Activated CD4-positive, alpha-beta T cell treated with anti-CD3 and anti-CD28 coated beads, Interleukin-2, amount 50 U/mL, for 24 hours (primary cell): Measurements from ENCODE around the gene ZNRF2.
A peak's percentile ranks its signal among the peaks of the same experiment; 100 is the strongest.

ENCODE experiments used
- DNase-seq, 2 donors: peaks; one replicate each; pipeline ENCODE4 v3.0.0-alpha.2; 2020; ENCODE audit warnings: low read depth in 1 of 2, low spot score in 1 of 2

Gene ZNRF2

DNA sequence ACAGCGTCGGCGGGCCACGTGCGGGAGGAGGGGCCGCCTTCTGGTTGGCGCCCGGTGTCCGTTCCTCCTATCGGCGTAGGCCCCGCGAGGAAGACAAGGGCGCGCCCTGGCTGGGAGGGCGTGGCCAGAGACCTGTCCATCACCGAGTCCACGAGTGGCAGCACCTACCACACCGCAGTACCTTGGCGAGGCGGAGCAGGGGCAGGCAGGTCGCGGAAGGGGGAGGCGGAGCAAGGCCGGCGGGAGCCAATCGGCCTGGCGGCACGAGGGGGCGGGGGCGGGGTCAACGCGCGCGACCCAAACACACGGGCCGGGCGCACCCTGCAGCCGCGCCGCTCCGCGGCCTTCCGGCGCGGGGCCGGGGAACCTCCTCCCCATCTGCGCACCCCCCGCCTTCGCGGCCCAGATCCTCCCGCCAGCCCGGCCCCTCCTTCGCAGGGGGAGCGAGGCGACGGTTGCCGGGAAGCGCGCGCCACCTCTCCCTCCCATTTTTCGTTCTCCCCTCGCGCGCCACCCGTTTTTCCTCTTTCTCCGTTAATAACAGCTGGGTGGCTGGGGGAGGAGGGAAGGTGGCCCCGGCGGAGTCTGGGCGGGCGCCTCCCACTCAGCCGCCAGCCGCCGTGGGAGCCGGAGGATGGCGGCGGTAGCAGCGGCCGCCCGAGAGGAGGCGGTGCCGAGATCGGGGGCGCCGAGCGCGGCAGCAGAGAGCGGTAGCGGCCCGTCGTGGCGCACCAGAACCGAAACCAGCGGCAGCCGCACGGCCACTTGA, at the start of gene ZNRF2:
TSS of gene ZNRF2 (plus strand) at position 300 of the 769 bp plus-strand sequence. CDS start 761 bp downstream, outside the sequence.
- DNase-seq, result peak; percentile 94 to 97

DNA sequence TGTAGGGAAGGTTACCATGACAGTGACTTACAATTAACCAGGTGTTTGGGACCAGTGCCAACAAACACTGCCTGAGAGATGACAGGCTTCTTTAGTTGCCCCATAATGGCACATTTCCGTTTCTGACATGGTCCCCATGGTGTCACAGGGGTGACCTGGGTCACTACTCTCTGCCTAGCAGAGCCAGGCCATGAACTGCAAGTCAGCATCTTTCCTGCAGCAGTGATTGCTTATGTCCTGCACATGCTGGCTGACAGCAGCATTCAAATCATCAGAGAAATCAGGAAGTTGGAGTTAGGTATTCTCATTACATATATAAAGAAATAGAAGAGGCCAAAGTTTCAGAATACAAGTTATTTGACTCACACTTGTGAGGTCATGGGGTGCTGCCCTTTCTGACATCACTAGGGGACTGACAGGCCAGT, 47.1 kb upstream of the ZNRF2 start:
- no peak for DNase-seq

DNA sequence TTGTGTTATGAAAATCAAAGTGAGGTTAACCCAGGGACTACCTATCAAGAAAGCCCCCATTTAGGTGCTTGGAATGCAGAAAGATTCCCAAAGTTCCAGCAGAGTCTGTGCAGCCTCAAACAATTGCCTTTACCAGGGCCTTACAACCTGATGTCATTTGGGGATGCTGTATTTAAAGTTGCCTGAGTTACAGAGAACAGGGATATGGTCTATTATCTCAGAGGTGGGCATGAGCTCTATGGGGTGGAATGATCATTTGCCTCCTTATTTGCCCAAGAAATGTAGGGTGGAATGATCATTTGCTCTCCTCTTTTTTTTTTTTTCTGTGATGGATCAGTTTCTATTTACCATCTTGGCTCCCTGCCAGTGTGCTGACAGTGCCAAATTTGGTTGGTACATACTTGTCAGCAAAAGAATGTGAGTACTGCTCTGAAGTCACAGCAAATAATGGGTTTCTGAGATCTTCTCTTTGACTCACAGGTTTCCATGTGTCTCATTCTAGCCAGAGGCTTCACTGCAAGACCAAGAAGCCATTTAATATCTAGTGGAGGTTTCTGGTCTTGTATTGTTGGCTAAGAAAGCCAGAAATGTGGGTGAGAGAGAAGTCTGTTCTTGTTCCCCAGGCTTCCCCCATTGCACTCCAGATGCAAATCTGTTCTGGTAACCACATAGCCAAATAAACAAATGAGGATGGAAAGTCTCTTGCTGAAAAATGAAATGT, 45.5 kb upstream of the ZNRF2 start:
- no peak for DNase-seq

DNA sequence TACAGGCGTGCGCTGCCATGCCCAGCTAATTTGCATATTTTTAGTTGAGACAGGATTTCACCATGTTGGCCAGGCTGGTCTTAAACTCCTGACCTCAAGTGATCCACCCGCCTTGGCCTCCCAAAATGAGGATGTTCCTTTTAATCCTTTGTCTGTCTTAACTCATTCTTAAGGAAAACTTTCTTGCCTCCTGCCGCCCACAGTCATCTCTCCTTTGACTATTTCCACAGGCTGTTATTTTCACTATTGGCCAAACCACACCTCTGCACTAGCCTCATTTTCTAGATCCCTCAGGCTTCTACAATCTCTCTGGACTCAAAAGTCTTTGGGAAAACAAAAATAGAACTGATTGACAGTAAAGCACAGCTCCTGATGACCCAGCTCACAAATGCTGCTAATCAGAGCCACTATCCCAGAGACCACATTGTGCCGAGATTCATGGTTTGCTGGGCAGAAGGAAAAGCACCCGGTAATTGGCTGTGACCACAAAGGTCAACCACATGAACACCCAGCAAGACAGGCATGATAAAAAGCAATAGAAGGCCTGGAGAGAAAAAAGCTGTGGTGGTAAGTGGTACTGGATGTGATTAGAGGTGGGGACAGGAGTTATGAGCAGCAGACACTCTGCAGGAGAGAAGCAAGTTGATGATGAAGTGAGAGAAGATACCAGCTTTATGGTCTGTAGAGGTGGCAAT, 44.1 kb upstream of the ZNRF2 start:
- no peak for DNase-seq

DNA sequence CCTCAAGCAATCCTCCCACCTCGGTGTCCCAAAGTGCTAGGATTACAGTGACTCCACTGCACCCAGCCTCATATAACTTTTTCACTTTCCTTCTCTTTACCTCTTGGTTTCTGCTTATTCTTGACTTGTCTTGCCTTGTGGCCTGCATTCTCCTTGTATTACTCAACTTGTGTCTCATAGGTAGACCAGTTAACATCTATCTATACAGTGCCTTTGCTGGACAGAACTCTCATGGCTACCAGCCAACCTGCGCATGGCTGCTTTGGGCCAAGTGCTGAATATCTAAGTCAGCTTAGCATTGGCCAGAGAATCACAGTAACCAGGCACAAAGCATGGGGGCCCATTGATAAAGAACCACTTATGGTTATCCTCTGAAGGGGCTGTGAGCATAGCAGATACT, 42.6 kb upstream of the ZNRF2 start:
- no peak for DNase-seq

DNA sequence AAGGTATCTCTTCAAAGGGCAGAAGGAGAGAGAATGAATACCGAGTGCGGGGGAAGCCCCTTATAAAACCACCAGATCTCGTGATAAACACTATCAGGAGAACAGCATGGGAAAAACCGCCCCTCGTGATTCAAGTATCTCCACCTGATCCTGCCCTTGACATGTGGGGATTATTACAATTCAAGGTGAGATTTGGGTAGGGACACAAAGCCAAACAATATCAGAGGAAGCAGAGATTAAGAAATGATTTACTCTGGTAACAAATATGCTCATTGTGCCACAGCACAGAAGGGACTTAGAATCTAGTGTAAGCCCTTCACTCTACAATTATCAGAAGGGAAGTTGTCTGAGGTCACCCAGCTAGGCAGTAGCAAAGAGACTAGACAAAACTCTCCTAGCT, 40.1 kb upstream of the ZNRF2 start:
- no peak for DNase-seq

- DNase-seq, result no peak
Observed at GRCh38 chr7:30245913-30246312, 38.5 kb upstream of the ZNRF2 start.

- no peak for DNase-seq
Observed at GRCh38 chr7:30246392-30246791, 38.0 kb upstream of the ZNRF2 start.

GRCh38 chr7:30247541-30248401, 36.6 kb upstream of the ZNRF2 start:
- no peak for DNase-seq

GRCh38 chr7:30249316-30249715, 35.1 kb upstream of the ZNRF2 start:
- DNase-seq, result no peak

GRCh38 chr7:30249986-30250774, 34.2 kb upstream of the ZNRF2 start:
- DNase-seq, result no peak

DNA sequence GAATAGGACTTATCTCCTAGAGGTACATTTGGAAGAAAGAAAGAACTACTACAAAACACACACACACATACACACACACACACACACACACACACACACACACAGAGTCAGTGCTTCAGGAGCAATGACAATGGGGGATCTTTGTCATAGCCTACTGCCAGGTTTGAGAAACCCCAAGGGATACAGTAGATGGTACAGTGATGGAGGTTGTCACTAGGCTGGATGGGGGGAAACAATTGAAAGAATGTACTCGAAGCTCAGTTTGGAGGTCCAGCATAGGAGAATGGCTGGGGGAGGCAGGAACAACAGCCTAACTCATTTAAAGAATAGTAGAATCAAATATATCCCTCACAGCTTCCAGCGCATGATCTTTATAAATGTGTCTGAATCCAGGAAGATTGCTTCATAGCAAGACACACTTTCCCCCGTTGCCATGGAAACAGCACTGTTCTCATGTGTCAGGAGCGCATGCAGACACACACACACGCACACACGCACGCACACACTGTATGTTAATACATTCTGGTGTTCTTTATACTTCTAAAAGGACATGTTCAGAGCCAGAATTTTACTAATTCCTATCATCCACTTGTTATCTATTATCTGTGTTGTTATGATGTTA, 32.6 kb upstream of the ZNRF2 start:
- DNase-seq, result no peak

GRCh38 chr7:30252885-30253795, 31.3 kb upstream of the ZNRF2 start:
- DNase-seq, result no peak

DNA sequence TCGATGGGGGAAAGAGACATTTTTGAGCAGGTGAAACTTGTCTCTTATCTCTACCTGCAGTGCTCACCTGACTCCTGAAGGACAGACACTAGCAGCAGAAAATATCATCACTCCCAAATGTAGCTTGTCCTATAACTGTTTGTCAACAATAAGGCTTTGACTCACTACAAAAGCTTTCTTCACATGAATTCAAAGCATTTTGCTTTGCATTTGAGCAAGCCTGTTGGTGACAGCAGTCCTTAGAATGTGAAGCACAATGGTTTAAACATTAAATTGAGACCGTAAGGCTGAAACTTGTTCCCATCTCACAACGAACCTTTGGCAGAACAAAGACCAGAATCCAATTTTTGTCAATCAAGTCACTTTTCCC, 30.6 kb upstream of the ZNRF2 start:
- DNase-seq, result no peak

DNA sequence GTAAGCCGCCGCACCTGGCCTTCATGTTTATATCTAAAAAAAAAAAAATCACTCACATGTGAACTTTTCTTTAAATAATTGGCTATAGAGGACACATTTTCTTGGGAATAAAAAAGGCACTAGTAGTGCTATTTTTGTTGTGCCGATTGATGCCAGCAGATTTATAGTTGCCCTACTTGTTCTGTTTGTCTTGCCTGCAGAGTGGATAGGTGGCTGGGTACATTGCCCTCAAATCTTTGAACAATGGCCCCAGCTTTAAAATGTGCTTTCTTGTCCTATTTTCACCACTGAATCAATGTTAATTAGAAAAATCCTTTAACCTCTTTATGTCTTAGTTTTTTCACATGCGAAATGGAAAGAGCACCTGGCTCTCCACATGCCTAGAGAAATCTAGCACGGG, 30.1 kb upstream of the ZNRF2 start:
- DNase-seq, result no peak

- DNase-seq, result no peak
Observed at GRCh38 chr7:30254717-30255063, 29.7 kb upstream of the ZNRF2 start.

DNA sequence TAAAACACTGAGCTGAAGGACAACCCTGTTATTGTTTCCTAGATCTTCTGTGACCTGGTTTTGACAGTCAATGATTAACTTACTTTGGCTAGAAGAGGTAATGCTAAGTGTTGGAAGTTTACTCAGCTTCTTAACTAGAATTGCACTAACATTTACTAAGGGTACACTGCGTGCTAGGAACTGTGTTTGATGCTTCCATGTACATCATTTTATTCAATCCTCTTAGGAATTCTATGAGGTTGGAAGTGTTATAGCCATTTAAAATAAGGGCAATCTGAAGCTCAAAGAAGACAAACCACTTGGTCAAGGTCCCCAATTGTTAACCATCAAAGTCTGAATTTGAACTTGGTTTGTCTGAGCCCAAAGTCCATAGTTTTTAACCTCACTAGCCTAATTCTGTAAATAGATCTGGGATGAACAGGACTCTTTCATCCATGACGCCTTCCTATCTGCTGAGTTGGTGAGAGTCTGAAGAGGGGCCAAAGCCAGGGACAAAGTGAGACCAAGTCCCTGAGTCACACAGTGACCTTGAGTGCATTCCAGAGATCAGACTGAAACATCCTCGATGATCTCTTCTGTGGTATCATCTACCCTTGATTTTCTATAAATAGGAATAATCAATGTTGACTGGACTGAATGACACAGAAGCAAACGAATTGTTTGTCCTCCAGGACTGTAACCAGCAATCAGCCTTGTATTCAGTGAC, 29.2 kb upstream of the ZNRF2 start:
- no peak for DNase-seq

- DNase-seq, result no peak
Observed at GRCh38 chr7:30256349-30256858, 28.0 kb upstream of the ZNRF2 start.
